ENCODE data around the gene ACKR3. TPM values are rescaled to one million over a fixed set of nuclear protein-coding genes. Genes with fewer than 3 reads are reported as not detected.

ACKR3 gene
- total RNA-seq, 1 donor from 2014 or later: 55.5 TPM

DNA sequence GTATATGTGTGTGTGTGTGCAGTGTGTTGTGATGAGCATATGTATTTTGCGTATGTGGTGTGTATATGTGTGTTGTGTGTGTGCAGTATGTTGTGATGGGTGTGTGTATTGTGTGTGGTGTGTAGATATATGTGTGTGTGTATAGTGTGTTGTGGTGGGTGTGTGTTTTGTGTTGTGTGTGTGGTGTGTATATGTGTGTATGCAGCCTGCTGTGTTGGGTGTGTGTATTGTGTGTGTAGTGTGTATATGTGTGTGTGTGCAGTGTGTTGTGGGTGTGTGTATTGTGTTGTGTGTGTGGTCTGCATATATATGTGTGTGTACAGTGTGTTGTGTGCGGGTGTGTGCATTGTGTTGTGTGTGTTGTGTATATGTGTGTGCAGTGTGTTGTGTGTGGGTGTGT is 23.9 kb downstream of the ACKR3 start:
- Histone ChIP-seq H3K36me3 (no peaks in the 10 kb centered on the region), H3K4me3 (no peak overlapping the region), H3K4me1 (no peaks in the 10 kb centered on the region), H3K27me3 (no peaks in the 10 kb centered on the region), H3K9me3 (no peaks in the 10 kb centered on the region), H3K27ac (no peak overlapping the region)
- no peak for DNase-seq (ENCODE audit: extremely low spot score in 2 of 2)
- TF ChIP-seq CTCF (IDR thresholded peaks at IDR 0.05) (no peak), POLR2AphosphoS5 (IDR thresholded peaks at IDR 0.05; ENCODE audit: insufficient read depth in 1 of 2, low read depth in 1 of 2) (no peak), POLR2A (IDR thresholded peaks at IDR 0.05) (no peak)
- intact Hi-C loops (cut with DNase I): no loop called here

- Histone ChIP-seq H3K27me3 (no peaks in the 10 kb centered on the region), H3K9me3 (no peaks in the 10 kb centered on the region), H3K4me1 (no peaks in the 10 kb centered on the region), H3K27ac (no peak overlapping the region), H3K4me3 (no peak overlapping the region), H3K36me3 (no peaks in the 10 kb centered on the region)
- DNase-seq (ENCODE audit: extremely low spot score in 2 of 2): no peak
- intact Hi-C loops (cut with DNase I): no loop called here
- TF ChIP-seq POLR2A (IDR thresholded peaks at IDR 0.05) (no peak), CTCF (IDR thresholded peaks at IDR 0.05) (no peak), POLR2AphosphoS5 (IDR thresholded peaks at IDR 0.05; ENCODE audit: insufficient read depth in 1 of 2, low read depth in 1 of 2) (no peak)
Observed at GRCh38 chr2:236593956-236594355, 24.3 kb downstream of the ACKR3 start.

- DNase-seq (ENCODE audit: extremely low spot score in 2 of 2): no peak
Observed at GRCh38 chr2:236597629-236598028, 28.0 kb downstream of the ACKR3 start.

GRCh38 chr2:236599059-236599458 is 29.4 kb downstream of the ACKR3 start:
- intact Hi-C loops (cut with DNase I): no loop called here
- Histone ChIP-seq H3K36me3 (no peaks in the 10 kb centered on the region), H3K4me1 (no peaks in the 10 kb centered on the region), H3K27me3 (no peaks in the 10 kb centered on the region), H3K9me3 (no peaks in the 10 kb centered on the region), H3K4me3 (no peak overlapping the region), H3K27ac (no peak overlapping the region)
- TF ChIP-seq CTCF (IDR thresholded peaks at IDR 0.05) (no peak), POLR2A (IDR thresholded peaks at IDR 0.05) (no peak)
- DNase-seq (ENCODE audit: extremely low spot score in 2 of 2): no peak

More at GRCh38 chr2:236597629-236598028, 28.0 kb downstream of the ACKR3 start:
- Histone ChIP-seq H3K27ac (no peak overlapping the region), H3K9me3 (no peaks in the 10 kb centered on the region), H3K4me3 (no peak overlapping the region), H3K4me1 (no peaks in the 10 kb centered on the region), H3K27me3 (no peaks in the 10 kb centered on the region), H3K36me3 (no peaks in the 10 kb centered on the region)
- TF ChIP-seq CTCF (IDR thresholded peaks at IDR 0.05) (no peak), POLR2A (IDR thresholded peaks at IDR 0.05) (no peak), POLR2AphosphoS5 (IDR thresholded peaks at IDR 0.05; ENCODE audit: insufficient read depth in 1 of 2, low read depth in 1 of 2) (no peak)
- intact Hi-C loops (cut with DNase I): no loop called here

DNA sequence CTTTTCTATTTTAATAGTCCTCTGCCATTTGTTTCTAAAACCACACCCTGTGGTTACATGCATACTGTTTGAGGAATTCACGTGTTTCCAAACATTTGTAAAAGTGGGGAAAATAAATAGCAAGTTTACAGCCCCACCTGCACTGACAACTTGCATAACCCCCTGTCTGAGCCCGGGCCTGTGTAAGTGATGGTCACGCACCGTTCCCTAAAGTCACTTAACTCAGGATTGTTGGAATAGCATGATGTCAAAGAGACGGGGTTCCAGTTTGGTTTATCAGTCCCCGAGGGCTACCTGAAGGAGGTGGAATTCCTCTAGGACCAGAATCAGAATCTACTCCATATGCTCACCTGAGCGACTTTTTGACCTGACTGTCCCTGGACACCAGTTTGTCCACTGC is 30.5 kb downstream of the ACKR3 start:
- intact Hi-C loops (cut with DNase I): no loop called here
- TF ChIP-seq CTCF (IDR thresholded peaks at IDR 0.05): no peak
- TF ChIP-seq POLR2AphosphoS5 (IDR thresholded peaks at IDR 0.05; ENCODE audit: insufficient read depth in 1 of 2, low read depth in 1 of 2): no peak
- no peak for TF ChIP-seq POLR2A (IDR thresholded peaks at IDR 0.05)

More for the DNA sequence above, 30.5 kb downstream of the ACKR3 start:
- Histone ChIP-seq H3K36me3 (no peaks in the 10 kb centered on the region), H3K9me3 (no peaks in the 10 kb centered on the region), H3K27me3 (no peaks in the 10 kb centered on the region), H3K4me3 (no peak overlapping the region), H3K4me1 (no peaks in the 10 kb centered on the region), H3K27ac (no peak overlapping the region)
- no peak for DNase-seq (ENCODE audit: extremely low spot score in 2 of 2)

Data from vagina (tissue), 2 donors.